HEK293 (cell line): ENCODE results near the gene C16orf92.

Experiments used
- CTCF ChIA-PET: fragments of 350-600 bp; formaldehyde crosslinking; extraction: SDS; loops from one replicate; lab custom pipeline; 2021; ENCODE audit warnings: antibody characterized with exemption; lab: Yijun Ruan, JAX
- POLR2A ChIA-PET: fragments of 300-600 bp; formaldehyde crosslinking; extraction: SDS; loops from one replicate; lab custom pipeline; 2020; ENCODE audit warnings: antibody characterized with exemption, inconsistent platforms; lab: Yijun Ruan, JAX
- H3K27ac ChIP-seq: fragments of 200-500 bp; sonication (Bioruptor generic); 2 replicates; pipeline ENCODE4 v1.5.1; 2014; ENCODE audit warnings: low read depth, low read length, control low read depth, inconsistent platforms; ENCODE audit errors: extremely low read depth
- H3K36me3 ChIP-seq, 2 experiments: fragments of 200-500 bp in 1 of 2; sonication (Bioruptor generic) in 1 of 2; 1 replicate in 1 of 2; 2 replicates in 1 of 2; pipeline ENCODE4 v1.5.1; 2014 to 2017; ENCODE audit warnings: inconsistent platforms in 2 of 2, low read length in 2 of 2; ENCODE audit not compliant: control insufficient read depth in 2 of 2, insufficient read depth in 1 of 2
- H3K4me1 ChIP-seq: fragments of 200-500 bp; sonication (Bioruptor generic); 2 replicates; pipeline ENCODE4 v1.5.1; 2014; ENCODE audit warnings: mild to moderate bottlenecking, low read length, inconsistent platforms; ENCODE audit not compliant: control insufficient read depth, insufficient read depth
- H3K4me3 ChIP-seq: 2 replicates; pipeline ENCODE4 v1.5.1; 2011; ENCODE audit warnings: low read depth, mild to moderate bottlenecking, control low read depth, low read length, moderate library complexity
- H3K9me3 ChIP-seq: fragments of 200-500 bp; sonication (Bioruptor generic); 2 replicates; pipeline ENCODE4 v1.5.1; 2014; ENCODE audit warnings: low read depth, low read length, inconsistent platforms; ENCODE audit not compliant: control insufficient read depth, insufficient read depth
- CTCF ChIP-seq: fragments of 450-650 bp; formaldehyde crosslinking; IDR thresholded peaks from 2 replicates; pipeline ENCODE4 v1.5.1; 2016; ENCODE audit warnings: missing biosample characterization, missing genetic modification characterization
- ELK4 ChIP-seq: IDR thresholded peaks from 2 replicates; pipeline ENCODE4 v1.6.1; 2011; ENCODE audit warnings: mild to moderate bottlenecking, low read depth, low read length, borderline replicate concordance
- FEZF1 ChIP-seq: fragments of 450-650 bp; formaldehyde crosslinking; IDR thresholded peaks from 2 replicates; pipeline ENCODE4 v1.5.1; 2016; ENCODE audit warnings: missing biosample characterization, missing genetic modification characterization
- HOXC10 ChIP-seq: sonication (generic); formaldehyde crosslinking; IDR thresholded peaks from 2 replicates; pipeline ENCODE4 v1.8.1; 2023; ENCODE audit warnings: mild to moderate bottlenecking, missing genetic modification reagents
- KLF8 ChIP-seq: fragments of 450-650 bp; formaldehyde crosslinking; IDR thresholded peaks from 2 replicates; pipeline ENCODE4 v1.5.1; 2016; ENCODE audit warnings: missing biosample characterization, missing genetic modification characterization
- KLF9 ChIP-seq: fragments of 450-650 bp; formaldehyde crosslinking; IDR thresholded peaks from 2 replicates; pipeline ENCODE4 v1.5.1; 2016; ENCODE audit warnings: missing biosample characterization, missing genetic modification characterization, low read depth
- PATZ1 ChIP-seq: fragments of 450-650 bp; formaldehyde crosslinking; IDR thresholded peaks from 2 replicates; pipeline ENCODE4 v1.5.1; 2016; ENCODE audit warnings: missing biosample characterization, missing genetic modification characterization
- TCF7L2 ChIP-seq: IDR thresholded peaks from 2 replicates; pipeline ENCODE4 v1.6.1; 2011; ENCODE audit warnings: low read depth, mild to moderate bottlenecking, inconsistent platforms, low read length, moderate library complexity, borderline replicate concordance
- YY2 ChIP-seq: fragments of 450-650 bp; formaldehyde crosslinking; IDR thresholded peaks from 2 replicates; pipeline ENCODE4 v1.5.1; 2016; ENCODE audit warnings: missing biosample characterization, missing genetic modification characterization
- ZBTB20 ChIP-seq: fragments of 450-650 bp; formaldehyde crosslinking; IDR thresholded peaks from 2 replicates; pipeline ENCODE4 v1.5.1; 2016; ENCODE audit warnings: missing biosample characterization, missing genetic modification characterization
- ZBTB8A ChIP-seq: fragments of 450-650 bp; formaldehyde crosslinking; IDR thresholded peaks from 2 replicates; pipeline ENCODE4 v1.5.1; 2016; ENCODE audit warnings: missing biosample characterization, missing genetic modification characterization
- ZNF140 ChIP-seq: fragments of 450-650 bp; formaldehyde crosslinking; IDR thresholded peaks from 2 replicates; pipeline ENCODE4 v1.5.1; 2016; ENCODE audit warnings: missing biosample characterization, missing genetic modification characterization
- ZNF174 ChIP-seq: fragments of 450-650 bp; formaldehyde crosslinking; IDR thresholded peaks from 2 replicates; pipeline ENCODE4 v1.5.0; 2017; ENCODE audit warnings: missing biosample characterization, mild to moderate bottlenecking, missing genetic modification characterization
- ZNF248 ChIP-seq: fragments of 450-650 bp; formaldehyde crosslinking; IDR thresholded peaks from 2 replicates; pipeline ENCODE4 v1.5.1; 2017; ENCODE audit warnings: missing biosample characterization, missing genetic modification characterization
- ZNF416 ChIP-seq: fragments of 450-650 bp; formaldehyde crosslinking; IDR thresholded peaks from 2 replicates; pipeline ENCODE4 v1.5.1; 2016; ENCODE audit warnings: missing biosample characterization, missing genetic modification characterization
- ZNF426 ChIP-seq: fragments of 450-650 bp; formaldehyde crosslinking; IDR thresholded peaks from 2 replicates; pipeline ENCODE4 v1.5.1; 2017; ENCODE audit warnings: missing biosample characterization, missing genetic modification characterization, mild to moderate bottlenecking, inconsistent platforms, moderate library complexity
- ZNF544 ChIP-seq: fragments of 450-650 bp; formaldehyde crosslinking; IDR thresholded peaks from 2 replicates; pipeline ENCODE4 v1.5.0; 2017; ENCODE audit warnings: missing biosample characterization, missing genetic modification characterization
- ZNF548 ChIP-seq: fragments of 450-650 bp; formaldehyde crosslinking; IDR thresholded peaks from 2 replicates; pipeline ENCODE4 v1.5.1; 2016; ENCODE audit warnings: missing biosample characterization, missing genetic modification characterization
- ZNF624 ChIP-seq: fragments of 450-650 bp; formaldehyde crosslinking; IDR thresholded peaks from 2 replicates; pipeline ENCODE4 v1.5.1; 2017; ENCODE audit warnings: missing biosample characterization, missing genetic modification characterization
- ZNF664 ChIP-seq: fragments of 450-650 bp; formaldehyde crosslinking; IDR thresholded peaks from 2 replicates; pipeline ENCODE4 v1.5.1; 2016; ENCODE audit warnings: missing biosample characterization, missing genetic modification characterization
- ZNF677 ChIP-seq: fragments of 450-650 bp; IDR thresholded peaks from 2 replicates; pipeline ENCODE4 v1.5.0; 2018; ENCODE audit warnings: missing biosample characterization, mild to moderate bottlenecking, missing genetic modification characterization, moderate library complexity
- ZNF707 ChIP-seq: fragments of 450-650 bp; formaldehyde crosslinking; IDR thresholded peaks from 2 replicates; pipeline ENCODE4 v1.5.1; 2016; ENCODE audit warnings: missing biosample characterization, missing genetic modification characterization
- ZNF791 ChIP-seq: fragments of 450-650 bp; formaldehyde crosslinking; IDR thresholded peaks from 2 replicates; pipeline ENCODE4 v1.5.1; 2016; ENCODE audit warnings: missing biosample characterization, missing genetic modification characterization
- TF ChIP-seq, protein P1 (sequence below): fragments of 450-650 bp; formaldehyde crosslinking; IDR thresholded peaks from 2 replicates; pipeline ENCODE4 v1.5.1; 2016; ENCODE audit warnings: missing biosample characterization, missing genetic modification characterization
- TF ChIP-seq, protein P2 (sequence below): fragments of 450-650 bp; formaldehyde crosslinking; IDR thresholded peaks from 2 replicates; pipeline ENCODE4 v1.5.1; 2016; ENCODE audit warnings: missing biosample characterization, missing genetic modification characterization
- TF ChIP-seq, protein P3 (sequence below): fragments of 450-650 bp; formaldehyde crosslinking; IDR thresholded peaks from 2 replicates; pipeline ENCODE4 v1.5.1; 2016; ENCODE audit warnings: missing biosample characterization, missing genetic modification characterization

Gene C16orf92

DNA sequence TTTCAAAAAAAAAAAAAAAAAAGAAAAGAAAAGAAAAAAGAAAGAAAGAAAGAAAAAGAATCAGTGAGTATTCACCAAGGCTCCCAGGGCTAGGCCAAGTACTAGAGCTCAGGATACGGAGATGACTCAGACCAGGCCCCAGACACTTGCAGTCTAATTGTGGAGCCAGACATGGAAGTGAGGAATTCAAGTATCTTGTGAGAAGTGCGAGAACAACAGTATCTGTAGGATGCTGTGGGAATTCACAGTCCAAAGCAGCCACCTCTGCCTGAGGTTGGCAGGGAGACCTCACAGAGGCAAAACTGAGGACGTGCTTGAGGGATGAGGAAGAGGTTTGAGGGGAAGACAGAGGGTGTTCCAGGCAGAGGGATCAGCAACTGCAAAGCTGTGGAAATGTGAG is 28.5 kb downstream of the C16orf92 start (continued):
- TF ChIP-seq HOXC10 (CRISPR knock-in tag) (no peak), ZNF548 (no peak), ZNF544 (tag by site-specific recombination) (no peak)

- H3K36me3 ChIP-seq = peaks cover 0 to 11% of the 10 kb centered on the region in 2 experiments; a peak in 2 of 3 replicates
- H3K4me1 ChIP-seq = peaks cover 3% of the 10 kb centered on the region; the same call in 1 of the 2 replicates
- ChIA-PET POLR2A (interaction anchor here (0.7 to 6.5 kb wide), 10 partner anchors 9 to 606 kb away, joined by 3 to 66 read pairs (median 4); partner anchors contain the start of genes ALDOA, CORO1A, FBRS and PPP4C), CTCF (interaction anchor here (0.6 to 1.8 kb wide), 4 partner anchors 20 to 1491 kb away, joined by 3 to 16 read pairs (median 4); partner anchors contain the start of gene TLCD3B)
- no peaks in the 10 kb centered on the region for H3K9me3 ChIP-seq
- H3K27ac ChIP-seq = peak overlapping the region; percentile 65
- peak overlapping the region; percentile 63 for H3K4me3 ChIP-seq
- TF ChIP-seq, protein P1, sequence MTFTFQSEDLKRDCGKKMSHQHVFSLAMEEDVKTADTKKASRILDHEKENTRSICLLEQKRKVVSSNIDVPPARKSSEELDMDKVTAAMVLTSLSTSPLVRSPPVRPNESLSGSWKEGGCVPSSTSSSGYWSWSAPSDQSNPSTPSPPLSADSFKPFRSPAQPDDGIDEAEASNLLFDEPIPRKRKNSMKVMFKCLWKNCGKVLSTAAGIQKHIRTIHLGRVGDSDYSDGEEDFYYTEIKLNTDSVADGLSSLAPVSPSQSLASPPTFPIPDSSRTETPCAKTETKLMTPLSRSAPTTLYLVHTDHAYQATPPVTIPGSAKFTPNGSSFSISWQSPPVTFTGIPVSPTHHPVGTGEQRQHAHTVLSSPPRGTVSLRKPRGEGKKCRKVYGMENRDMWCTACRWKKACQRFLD (tag by site-specific recombination) = peak; percentile 88; the same call in 1 of the 2 replicates
- no peak for TF ChIP-seq ZNF174 (tag by site-specific recombination)
- no peak for TF ChIP-seq TCF7L2
- TF ChIP-seq, protein P2, sequence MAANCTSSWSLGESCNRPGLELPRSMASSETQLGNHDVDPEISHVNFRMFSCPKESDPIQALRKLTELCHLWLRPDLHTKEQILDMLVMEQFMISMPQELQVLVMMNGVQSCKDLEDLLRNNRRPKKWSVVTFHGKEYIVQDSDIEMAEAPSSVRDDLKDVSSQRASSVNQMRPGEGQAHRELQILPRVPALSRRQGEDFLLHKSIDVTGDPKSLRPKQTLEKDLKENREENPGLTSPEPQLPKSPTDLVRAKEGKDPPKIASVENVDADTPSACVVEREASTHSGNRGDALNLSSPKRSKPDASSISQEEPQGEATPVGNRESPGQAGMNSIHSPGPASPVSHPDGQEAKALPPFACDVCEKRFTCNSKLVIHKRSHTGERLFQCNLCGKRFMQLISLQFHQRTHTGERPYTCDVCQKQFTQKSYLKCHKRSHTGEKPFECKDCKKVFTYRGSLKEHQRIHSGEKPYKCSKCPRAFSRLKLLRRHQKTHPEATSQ (tag by site-specific recombination) = peak; percentile 66
- TF ChIP-seq ZNF624 (tag by site-specific recombination) = no peak
- TF ChIP-seq ZNF707 (tag by site-specific recombination) = no peak
- TF ChIP-seq, protein P3, sequence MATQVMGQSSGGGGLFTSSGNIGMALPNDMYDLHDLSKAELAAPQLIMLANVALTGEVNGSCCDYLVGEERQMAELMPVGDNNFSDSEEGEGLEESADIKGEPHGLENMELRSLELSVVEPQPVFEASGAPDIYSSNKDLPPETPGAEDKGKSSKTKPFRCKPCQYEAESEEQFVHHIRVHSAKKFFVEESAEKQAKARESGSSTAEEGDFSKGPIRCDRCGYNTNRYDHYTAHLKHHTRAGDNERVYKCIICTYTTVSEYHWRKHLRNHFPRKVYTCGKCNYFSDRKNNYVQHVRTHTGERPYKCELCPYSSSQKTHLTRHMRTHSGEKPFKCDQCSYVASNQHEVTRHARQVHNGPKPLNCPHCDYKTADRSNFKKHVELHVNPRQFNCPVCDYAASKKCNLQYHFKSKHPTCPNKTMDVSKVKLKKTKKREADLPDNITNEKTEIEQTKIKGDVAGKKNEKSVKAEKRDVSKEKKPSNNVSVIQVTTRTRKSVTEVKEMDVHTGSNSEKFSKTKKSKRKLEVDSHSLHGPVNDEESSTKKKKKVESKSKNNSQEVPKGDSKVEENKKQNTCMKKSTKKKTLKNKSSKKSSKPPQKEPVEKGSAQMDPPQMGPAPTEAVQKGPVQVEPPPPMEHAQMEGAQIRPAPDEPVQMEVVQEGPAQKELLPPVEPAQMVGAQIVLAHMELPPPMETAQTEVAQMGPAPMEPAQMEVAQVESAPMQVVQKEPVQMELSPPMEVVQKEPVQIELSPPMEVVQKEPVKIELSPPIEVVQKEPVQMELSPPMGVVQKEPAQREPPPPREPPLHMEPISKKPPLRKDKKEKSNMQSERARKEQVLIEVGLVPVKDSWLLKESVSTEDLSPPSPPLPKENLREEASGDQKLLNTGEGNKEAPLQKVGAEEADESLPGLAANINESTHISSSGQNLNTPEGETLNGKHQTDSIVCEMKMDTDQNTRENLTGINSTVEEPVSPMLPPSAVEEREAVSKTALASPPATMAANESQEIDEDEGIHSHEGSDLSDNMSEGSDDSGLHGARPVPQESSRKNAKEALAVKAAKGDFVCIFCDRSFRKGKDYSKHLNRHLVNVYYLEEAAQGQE (tag by site-specific recombination) = peak; percentile 91
- TF ChIP-seq ZNF140 (tag by site-specific recombination) = peak; percentile 97; the same call in 1 of the 2 replicates
- TF ChIP-seq ZBTB8A = peak; percentile 95
- peak; percentile 95 for TF ChIP-seq KLF8 (tag by site-specific recombination)
- TF ChIP-seq ZBTB20 (tag by site-specific recombination) = no peak
- TF ChIP-seq ZNF677 (tag by site-specific recombination) = no peak
- no peak for TF ChIP-seq ZNF248
- TF ChIP-seq PATZ1 = peak; percentile 84
- peak; percentile 100 for TF ChIP-seq ZNF426 (tag by site-specific recombination)
- no peak for TF ChIP-seq ZNF416 (tag by site-specific recombination)
- no peak; the same call in 1 of the 2 replicates for TF ChIP-seq FEZF1 (tag by site-specific recombination)
- no peak for TF ChIP-seq YY2 (tag by site-specific recombination)
- peak; percentile 87 for TF ChIP-seq ZNF791 (tag by site-specific recombination)
- TF ChIP-seq ZNF664 (tag by site-specific recombination) = peak; percentile 96
- TF ChIP-seq ELK4 = no peak
- peak; percentile 92 for TF ChIP-seq KLF9
- peak; percentile 38; the same call in 1 of the 2 replicates for TF ChIP-seq CTCF (tag by site-specific recombination)
These were observed 29.8 kb downstream of the C16orf92 start for GRCh38 chr16:30052671-30053372.
